SK-N-SH (cell line): ENCODE data around the gene FHOD3.

ENCODE experiments used
- CTCF ChIP-seq: fragments of 200-600 bp; sonication (generic); IDR thresholded peaks from 2 replicates; pipeline ENCODE4 v1.6.1; 2017; ENCODE audit warnings: antibody characterized with exemption, mild to moderate bottlenecking, moderate library complexity
- EZH2phosphoT487 ChIP-seq: fragments of 200-600 bp; sonication (generic); IDR thresholded peaks from 2 replicates; pipeline ENCODE4 v1.6.1; 2017; ENCODE audit warnings: low read depth, mixed run types, mild to moderate bottlenecking, antibody characterized with exemption, moderate library complexity, borderline replicate concordance
- MEF2A ChIP-seq: IDR thresholded peaks from 2 replicates; pipeline ENCODE4 v1.4.0; 2012; ENCODE audit warnings: low read depth, borderline replicate concordance

DNA sequence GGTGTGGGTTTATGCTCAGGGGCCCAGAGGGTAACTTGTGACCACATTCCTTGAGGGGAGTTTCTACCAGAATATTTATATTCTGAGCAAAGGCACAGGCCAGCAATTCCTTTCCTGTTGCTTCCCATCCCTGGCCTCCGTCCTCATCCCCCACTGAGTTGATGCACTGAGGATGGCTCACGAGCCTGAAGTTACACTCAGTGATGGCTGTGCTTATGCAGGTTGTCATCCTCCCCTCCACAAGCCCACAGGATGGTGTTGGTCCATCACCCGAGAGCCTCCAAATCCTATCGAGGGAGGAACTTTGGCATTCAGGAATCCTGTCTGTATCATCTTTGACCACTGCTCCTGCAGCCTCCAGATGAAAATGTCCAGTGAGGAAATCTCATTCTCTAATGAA, 28.4 kb upstream of the FHOD3 start:
- no peak for TF ChIP-seq MEF2A
- no peak for TF ChIP-seq CTCF
- TF ChIP-seq EZH2phosphoT487: no peak
